Endothelial cell of umbilical vein (primary cell): ENCODE data around the gene ATP1B3. TPM values are rescaled to one million over a fixed set of nuclear protein-coding genes. Genes with fewer than 3 reads are reported as not detected.

Experiments used
- BruUV-seq: library from RNA; stranded (reverse); fragments of 400-500 nt; replicated peaks from 2 replicates; lab custom pipeline; 2021; lab: Mats Ljungman, UMichigan
- CTCF ChIA-PET: fragments of 300-600, 350-600 bp; sonication (Branson Sonifier 250); formaldehyde crosslinking; loops from one replicate; lab custom pipeline; 2021; ENCODE audit warnings: antibody characterized with exemption, inconsistent platforms; lab: Charles Lee
- POLR2A ChIA-PET: fragments of 300-600, 350-600 bp; sonication (Branson Sonifier 250); formaldehyde crosslinking; loops from one replicate; lab custom pipeline; 2021; ENCODE audit warnings: antibody characterized with exemption, inconsistent platforms; lab: Charles Lee
- DNase-seq: peaks from one replicate; pipeline ENCODE4 v3.0.0-alpha.2; 2011; ENCODE audit warnings: low read depth, low spot score
- FAIRE-seq: peaks from 2 replicates; lab custom pipeline; 2011; peaks lifted over from hg19 to GRCh38; lab: Jason Lieb, UNC
- H2AFZ ChIP-seq: 2 replicates; pipeline ENCODE4 v1.6.0; 2012; ENCODE audit warnings: low read depth, low read length, control low read depth, inconsistent platforms
- H3K27ac ChIP-seq: 2 replicates; pipeline ENCODE4 v1.5.1; 2011; ENCODE audit warnings: low read depth, mild to moderate bottlenecking, control low read depth, low read length, moderate library complexity; ENCODE audit not compliant: insufficient read depth
- H3K27me3 ChIP-seq, 2 experiments: 2 replicates each; pipeline versions ENCODE4 v1.6.0 to v1.6.1; 2011; ENCODE audit warnings: low read length in 2 of 2, mixed read lengths in 1 of 2; ENCODE audit not compliant: control insufficient read depth in 2 of 2, insufficient read depth in 2 of 2
- H3K36me3 ChIP-seq, 2 experiments: 2 replicates in 1 of 2; 3 replicates in 1 of 2; pipeline ENCODE4 v1.5.1; 2011; ENCODE audit warnings: low read length in 2 of 2, mild to moderate bottlenecking in 1 of 2, moderate library complexity in 1 of 2; ENCODE audit not compliant: control insufficient read depth in 2 of 2, insufficient read depth in 2 of 2; ENCODE audit errors: extremely low read depth in 1 of 2
- H3K4me1 ChIP-seq: 3 replicates; pipeline ENCODE4 v1.5.1; 2011; ENCODE audit warnings: mild to moderate bottlenecking, low read length; ENCODE audit not compliant: control insufficient read depth, insufficient read depth; ENCODE audit errors: extremely low read depth
- H3K4me2 ChIP-seq: 2 replicates; pipeline ENCODE4 v1.6.1; 2011; ENCODE audit warnings: low read length, control low read depth, mixed read lengths; ENCODE audit not compliant: insufficient read depth
- H3K4me3 ChIP-seq, 3 experiments: fragments of 200-600 bp in 1 of 3; sonication (generic), shearing (Covaris generic) in 1 of 3; replicated peaks in 1 of 3; 2 replicates each; pipeline ENCODE4 v1.5.1; 2011 to 2016; ENCODE audit warnings: control low read depth in 3 of 3, low read length in 3 of 3, mild to moderate bottlenecking in 2 of 3, inconsistent platforms in 1 of 3, low read depth in 1 of 3, moderate library complexity in 1 of 3; ENCODE audit not compliant: insufficient read depth in 1 of 3
- H3K79me2 ChIP-seq: 2 replicates; pipeline ENCODE4 v1.6.0; 2012; ENCODE audit warnings: low read length, inconsistent platforms; ENCODE audit not compliant: control insufficient read depth, insufficient read depth
- H3K9ac ChIP-seq: replicated peaks from 2 replicates; pipeline ENCODE3; 2011; ENCODE audit warnings: low read length, control low read depth; ENCODE audit not compliant: insufficient read depth; ENCODE audit errors: extremely low read depth
- H3K9me1 ChIP-seq: replicated peaks from 3 replicates; pipeline ENCODE4 v1.6.0; 2011; ENCODE audit warnings: mild to moderate bottlenecking, low read length; ENCODE audit not compliant: control insufficient read depth, insufficient read depth; ENCODE audit errors: extremely low read depth
- H3K9me3 ChIP-seq: replicated peaks from 2 replicates; pipeline ENCODE4 v1.5.1; 2012; ENCODE audit warnings: low read length, inconsistent platforms; ENCODE audit not compliant: control insufficient read depth, insufficient read depth
- H4K20me1 ChIP-seq: replicated peaks from 2 replicates; pipeline ENCODE3; 2011; ENCODE audit warnings: mild to moderate bottlenecking, low read length; ENCODE audit not compliant: control insufficient read depth, insufficient read depth; ENCODE audit errors: extremely low read depth
- EZH2 ChIP-seq: IDR thresholded peaks from 2 replicates; pipeline ENCODE4 v1.6.1; 2012; ENCODE audit warnings: borderline replicate concordance, low read depth, mild to moderate bottlenecking, moderate library complexity, low read length, inconsistent platforms; ENCODE audit not compliant: severe bottlenecking
- FOS ChIP-seq: IDR thresholded peaks from 2 replicates; pipeline ENCODE4 v1.6.1; 2011; ENCODE audit warnings: mild to moderate bottlenecking, low read length, moderate library complexity, borderline replicate concordance; ENCODE audit not compliant: insufficient read depth
- GATA2 ChIP-seq: IDR thresholded peaks from 2 replicates; pipeline ENCODE4 v1.7.0; 2011; ENCODE audit warnings: low read depth, mild to moderate bottlenecking, moderate library complexity, mixed read lengths, low read length; ENCODE audit not compliant: insufficient read length, insufficient read depth
- JUN ChIP-seq: IDR thresholded peaks from 2 replicates; pipeline ENCODE4 v1.6.1; 2011; ENCODE audit warnings: borderline replicate concordance, low read depth; ENCODE audit not compliant: insufficient read length, insufficient read depth
- MYC ChIP-seq: IDR thresholded peaks from one replicate; pipeline ENCODE4 v1.6.1; 2011; ENCODE audit warnings: mild to moderate bottlenecking, low read depth, low read length
- POLR2A ChIP-seq: IDR thresholded peaks from 2 replicates; pipeline ENCODE4 v1.6.1; 2012; ENCODE audit warnings: low read depth, mild to moderate bottlenecking, control low read depth, low read length
- POLR2AphosphoS5 ChIP-seq: IDR thresholded peaks from 2 replicates; pipeline ENCODE4 v1.6.1; 2012; ENCODE audit warnings: low read depth, mild to moderate bottlenecking, control low read depth, low read length, moderate library complexity; ENCODE audit not compliant: insufficient read depth
- dilution Hi-C: fragments of 300-500 bp; cut with MboI; formaldehyde crosslinking; loops from one replicate; pipeline ENCODE4 v1.15.0; 2019; ENCODE audit warnings: low sequenced_read_pairs; ENCODE audit not compliant: extremely low pct_ligation_motif_present
- intact Hi-C: fragments of 100-400 bp; cut with micrococcal nuclease; formaldehyde crosslinking; loops from one replicate; pipeline ENCODE4 v1.10.0; 2022
- polyA plus RNA-seq, 4 experiments: library from polyadenylated mRNA; depleted of rRNA in 3 of 4; stranded (reverse) in 3 of 4; unstranded in 1 of 4; fragments of >200 nt; gene quantifications; 2 replicates each; pipeline versions ENCODE4 v1.2.1 to v1.2.3, GENCODE V29; 2011 to 2012; ENCODE audit warnings: missing spikeins in 1 of 4
- total RNA-seq: library from RNA; stranded (reverse); gene quantifications from 2 replicates; pipeline ENCODE4 v1.2.3, GENCODE V29; 2021
- TF ChIP-seq, protein P1 (sequence below), 2 donors: IDR thresholded peaks; 1 replicate in 1 of 2; 2 replicates in 1 of 2; pipeline ENCODE4 v1.5.1; 2011; ENCODE audit warnings: low read length in 2 of 2, mild to moderate bottlenecking in 2 of 2, moderate library complexity in 2 of 2, control low read depth in 1 of 2, inconsistent platforms in 1 of 2, low read depth in 1 of 2; ENCODE audit not compliant: insufficient read depth in 1 of 2; ENCODE audit errors: extremely low read depth in 1 of 2
- TF ChIP-seq, protein P2 (sequence below): IDR thresholded peaks from 2 replicates; pipeline ENCODE4 v1.6.1; 2011; ENCODE audit not compliant: insufficient read depth, insufficient read length

Gene ATP1B3
- total and polyA plus RNA-seq, 2 donors (not counting 3 experiments of a cell fraction or from before 2014, with no cell fraction given) = 227 to 279 TPM

DNA sequence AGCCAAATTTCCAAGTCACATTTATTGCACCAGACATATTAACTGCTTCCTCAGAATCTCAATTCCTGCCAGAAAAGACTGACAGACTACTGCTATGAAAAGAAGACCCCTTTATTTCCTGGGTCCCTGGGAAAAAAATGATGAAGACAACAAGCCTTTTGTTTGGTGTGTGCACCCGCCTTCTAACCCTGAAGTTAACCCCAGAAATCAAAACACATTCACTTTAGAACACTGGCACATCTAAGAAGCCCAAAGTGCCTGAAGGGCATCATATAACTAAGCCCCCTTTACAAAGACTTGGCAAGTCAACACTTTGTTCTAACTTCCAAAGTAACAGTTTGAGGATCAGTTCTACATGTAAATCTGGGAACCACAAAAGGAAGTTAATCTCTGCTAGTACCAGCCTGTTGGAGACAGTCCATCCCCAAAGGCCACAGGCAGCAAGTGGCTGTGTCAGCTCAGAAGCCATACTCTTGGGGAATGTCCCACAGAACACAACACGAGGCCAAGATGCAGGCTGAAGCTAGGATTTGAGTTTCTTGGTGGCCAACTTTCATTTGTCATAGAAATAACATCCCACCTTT, 16.3 kb upstream of the ATP1B3 start:
- H3K9me3 ChIP-seq = no peaks in the 10 kb centered on the region
- intact Hi-C loops = loop anchor here (2.0 kb wide), 1 partner anchor 15 kb away; no protein-coding TSS in a partner anchor
- peak overlapping the region; percentile 31 for H3K27ac ChIP-seq
- no peak overlapping the region for H3K4me3 ChIP-seq
- ChIA-PET CTCF (interaction anchor here (0.8 to 2.2 kb wide), 6 partner anchors 8 to 25 kb away, joined by 3 to 11 read pairs (median 4); no protein-coding TSS in a partner anchor), POLR2A (interaction anchor here (0.6 to 1.2 kb wide), 2 partner anchors 16 to 68 kb away, joined by 4 to 11 read pairs; partner anchors contain the start of gene ATP1B3)
- DNase-seq (peak; percentile 26), FAIRE-seq (no peak)
- no peaks in the 10 kb centered on the region for H3K27me3 ChIP-seq
- no peaks in the 10 kb centered on the region for H3K9me1 ChIP-seq
- TF ChIP-seq POLR2A = no peak
- TF ChIP-seq EZH2 = no peak
- TF ChIP-seq MYC = no peak
- TF ChIP-seq JUN = no peak
- no peak for TF ChIP-seq POLR2AphosphoS5
- no peak for TF ChIP-seq GATA2
- TF ChIP-seq, protein P1, sequence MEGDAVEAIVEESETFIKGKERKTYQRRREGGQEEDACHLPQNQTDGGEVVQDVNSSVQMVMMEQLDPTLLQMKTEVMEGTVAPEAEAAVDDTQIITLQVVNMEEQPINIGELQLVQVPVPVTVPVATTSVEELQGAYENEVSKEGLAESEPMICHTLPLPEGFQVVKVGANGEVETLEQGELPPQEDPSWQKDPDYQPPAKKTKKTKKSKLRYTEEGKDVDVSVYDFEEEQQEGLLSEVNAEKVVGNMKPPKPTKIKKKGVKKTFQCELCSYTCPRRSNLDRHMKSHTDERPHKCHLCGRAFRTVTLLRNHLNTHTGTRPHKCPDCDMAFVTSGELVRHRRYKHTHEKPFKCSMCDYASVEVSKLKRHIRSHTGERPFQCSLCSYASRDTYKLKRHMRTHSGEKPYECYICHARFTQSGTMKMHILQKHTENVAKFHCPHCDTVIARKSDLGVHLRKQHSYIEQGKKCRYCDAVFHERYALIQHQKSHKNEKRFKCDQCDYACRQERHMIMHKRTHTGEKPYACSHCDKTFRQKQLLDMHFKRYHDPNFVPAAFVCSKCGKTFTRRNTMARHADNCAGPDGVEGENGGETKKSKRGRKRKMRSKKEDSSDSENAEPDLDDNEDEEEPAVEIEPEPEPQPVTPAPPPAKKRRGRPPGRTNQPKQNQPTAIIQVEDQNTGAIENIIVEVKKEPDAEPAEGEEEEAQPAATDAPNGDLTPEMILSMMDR (IDR thresholded peaks at IDR 0.05; ENCODE audit: extremely low read depth in 1 of 2, insufficient read depth in 1 of 2, low read depth in 1 of 2, low read length in 2 of 2) = no peak
- TF ChIP-seq, protein P2, sequence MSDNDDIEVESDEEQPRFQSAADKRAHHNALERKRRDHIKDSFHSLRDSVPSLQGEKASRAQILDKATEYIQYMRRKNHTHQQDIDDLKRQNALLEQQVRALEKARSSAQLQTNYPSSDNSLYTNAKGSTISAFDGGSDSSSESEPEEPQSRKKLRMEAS = no peak
- TF ChIP-seq FOS = no peak
- H4K20me1 ChIP-seq = no peaks in the 10 kb centered on the region
- H3K9ac ChIP-seq = no peak overlapping the region
- no TSS peak for BruUV-seq
- H3K4me1 ChIP-seq = peaks cover 19% of the 10 kb centered on the region
- no peak overlapping the region for H3K4me2 ChIP-seq
- no peaks in the 10 kb centered on the region for H3K79me2 ChIP-seq
- H2AFZ ChIP-seq = peak overlapping the region; percentile 17
- H3K36me3 ChIP-seq = no peaks in the 10 kb centered on the region
- dilution Hi-C loops = no loop called here
